Hematopoietic multipotent progenitor cell treated with erythropoietin and hydrocortisone succinate and interleukin-3 and kit ligand, for 4 days (in vitro differentiated cells): Measurements from ENCODE around the gene KCNB1.

Experiments used
- DNase-seq: peaks from one replicate; pipeline ENCODE4 v3.0.0-alpha.2; 2015

KCNB1 gene

DNA sequence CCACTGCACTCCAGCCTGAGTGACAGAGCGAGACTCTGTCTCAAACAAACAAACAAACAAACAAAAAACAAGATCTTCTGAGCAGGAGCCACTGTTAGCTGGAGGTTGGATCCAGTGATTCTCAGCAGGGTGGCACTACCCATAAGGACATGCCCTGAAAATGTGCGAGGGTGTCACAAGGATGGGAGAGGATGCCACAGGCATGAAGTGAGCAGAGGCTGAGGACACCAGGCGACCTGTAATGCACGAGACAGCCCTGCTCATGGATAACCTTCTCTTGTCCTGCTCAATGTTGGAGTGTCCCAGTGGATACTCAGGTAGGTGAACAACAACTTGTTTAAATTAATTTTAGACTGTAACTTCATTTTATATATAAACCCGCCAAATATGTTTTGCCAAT is 76.8 kb downstream of the KCNB1 start:
- no peak for DNase-seq

- no peak for DNase-seq
Measured at GRCh38 chr20:49405062-49405683, 77.3 kb downstream of the KCNB1 start.

- no peak for DNase-seq
Measured at GRCh38 chr20:49404461-49404860, 78.0 kb downstream of the KCNB1 start.

DNA sequence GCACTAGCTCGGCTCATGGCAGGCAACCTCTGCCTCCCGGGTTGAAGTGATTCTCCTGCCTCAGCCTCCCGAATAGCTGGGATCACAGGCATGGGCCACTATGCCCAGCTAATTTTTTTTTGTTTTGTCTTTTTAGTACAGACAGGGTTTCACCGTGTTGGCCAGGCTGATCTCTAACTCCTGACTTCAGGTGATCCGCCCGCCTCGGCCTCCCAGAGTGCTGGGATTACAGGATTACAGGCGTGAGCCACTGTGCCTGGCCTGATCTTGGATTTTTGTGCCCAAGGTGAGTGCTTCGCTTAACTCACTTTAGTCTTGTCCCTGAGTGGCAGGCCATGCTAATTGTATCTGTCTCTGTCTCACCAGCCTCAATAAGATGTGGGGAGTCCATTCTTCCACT is 78.6 kb downstream of the KCNB1 start:
- no peak for DNase-seq

DNA sequence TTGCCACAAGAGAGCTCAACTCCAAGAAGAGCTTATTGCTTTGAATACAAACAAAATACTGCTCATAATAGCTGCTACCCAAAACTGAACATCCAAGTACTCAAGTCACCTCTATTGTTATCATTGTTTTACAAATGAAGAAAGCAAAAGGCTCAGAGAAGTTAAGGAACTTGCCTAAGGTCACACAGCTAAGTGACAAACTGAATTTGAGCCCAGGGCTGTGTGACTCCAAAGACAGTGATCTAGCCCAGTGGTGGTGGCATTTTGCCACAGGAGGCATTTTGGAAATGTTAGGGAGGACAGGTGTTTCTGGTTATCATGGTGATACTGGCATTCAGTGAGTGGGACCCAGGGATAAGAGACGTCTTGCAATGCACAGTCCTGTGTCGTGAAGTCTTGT is 79.5 kb downstream of the KCNB1 start:
- no peak for DNase-seq

- no peak for DNase-seq
Measured at GRCh38 chr20:49400904-49401303, 81.6 kb downstream of the KCNB1 start.

- no peak for DNase-seq
Measured at GRCh38 chr20:49400410-49400809, 82.1 kb downstream of the KCNB1 start.

GRCh38 chr20:49399329-49399728 is 83.1 kb downstream of the KCNB1 start:
- DNase-seq = no peak

DNA sequence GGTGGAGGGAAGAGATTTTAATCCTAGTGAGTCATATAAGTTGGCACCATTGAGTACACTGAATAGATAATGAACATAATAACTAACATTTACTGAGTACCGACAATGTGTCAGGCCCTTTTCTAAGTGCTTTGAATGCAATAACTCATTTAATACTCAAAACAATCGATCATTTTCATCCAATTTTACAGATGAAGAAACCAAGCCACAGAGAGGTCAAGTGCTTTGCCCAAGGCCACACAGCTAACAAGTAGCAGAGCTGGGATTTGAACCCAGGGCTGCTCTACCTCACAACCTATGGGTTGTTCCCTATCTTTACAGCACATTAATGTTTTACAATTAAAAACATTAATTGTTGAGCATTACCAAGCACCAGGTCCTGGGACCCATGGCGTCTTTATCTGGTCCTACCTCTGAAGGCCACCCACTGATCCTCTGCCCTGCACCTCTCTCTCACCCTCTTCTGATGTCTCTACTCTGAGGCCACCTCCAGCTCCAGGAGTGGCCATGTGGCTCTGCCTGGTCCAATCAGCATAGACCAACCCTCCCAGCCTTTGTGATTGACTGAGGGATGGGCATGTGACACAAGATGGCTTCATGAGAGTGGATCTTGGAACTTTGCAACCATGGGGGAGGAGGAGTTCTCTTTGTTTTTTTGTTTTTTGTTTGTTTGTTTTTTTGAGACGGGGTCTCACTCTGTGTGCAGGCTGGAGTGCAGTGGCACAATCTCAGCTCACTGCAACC is 83.9 kb downstream of the KCNB1 start:
- DNase-seq = peak; percentile 9

GRCh38 chr20:49397525-49397924 is 84.9 kb downstream of the KCNB1 start:
- no peak for DNase-seq

- DNase-seq = no peak
Measured at GRCh38 chr20:49396230-49396629, 86.2 kb downstream of the KCNB1 start.

GRCh38 chr20:49395659-49396058 is 86.8 kb downstream of the KCNB1 start:
- no peak for DNase-seq

DNA sequence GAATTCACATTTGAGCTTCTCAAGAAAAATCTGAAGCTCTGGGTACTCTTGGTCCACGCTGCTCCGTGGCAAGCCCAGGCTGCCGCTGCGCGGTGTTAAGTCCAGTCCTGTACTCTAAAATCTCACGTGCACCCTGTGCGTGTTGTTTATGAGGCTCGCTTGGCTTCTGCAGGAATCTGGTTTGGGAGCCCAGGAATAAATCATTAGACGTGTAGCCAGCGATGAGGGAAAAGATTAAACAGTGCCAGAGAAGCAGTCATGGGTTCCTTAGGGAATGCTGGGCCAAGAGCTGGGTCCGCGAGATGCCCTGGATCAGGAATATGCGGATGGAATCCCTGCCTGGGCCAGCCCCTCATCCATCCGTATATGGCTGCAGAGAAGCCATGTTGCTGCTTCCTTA is 87.3 kb downstream of the KCNB1 start:
- DNase-seq = no peak

DNA sequence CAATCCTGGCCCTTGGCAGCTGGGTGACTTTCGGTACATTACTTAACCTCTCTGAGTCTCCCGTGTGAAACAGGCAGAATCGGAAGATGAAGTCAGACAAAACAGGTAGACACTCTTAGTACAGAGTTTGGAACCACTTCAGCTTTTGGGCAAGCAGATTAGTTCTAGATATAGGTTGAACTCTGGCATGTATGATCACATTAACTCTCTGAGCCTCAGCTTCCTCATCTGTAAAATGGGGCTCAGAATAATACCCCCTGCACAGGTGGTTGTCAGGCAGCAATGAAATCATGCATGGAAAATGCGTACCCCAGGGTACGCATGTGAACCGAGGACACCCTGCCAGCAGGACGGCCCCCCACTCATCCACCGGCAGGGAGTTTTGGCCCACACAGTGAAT is 87.7 kb downstream of the KCNB1 start:
- DNase-seq = no peak

DNA sequence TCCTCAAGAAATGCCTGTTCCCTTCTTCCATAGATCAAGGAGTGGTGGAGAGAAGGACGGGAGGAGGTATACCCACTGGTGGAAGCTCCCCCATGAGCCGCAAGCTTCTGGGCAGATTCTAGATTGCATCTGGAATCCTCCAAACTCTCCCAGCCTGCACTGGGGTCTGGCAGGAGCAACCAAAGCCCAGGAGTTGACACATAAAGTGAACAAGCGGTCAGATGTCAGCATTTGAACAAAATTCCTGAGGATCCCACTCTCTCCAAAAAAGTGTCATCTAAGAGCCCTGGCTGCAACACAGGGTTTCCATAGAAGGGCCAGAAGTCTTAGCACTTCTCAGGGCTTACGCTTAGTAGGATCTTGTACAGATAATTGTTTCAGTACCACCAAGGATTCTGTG is 88.2 kb downstream of the KCNB1 start:
- DNase-seq = no peak

DNA sequence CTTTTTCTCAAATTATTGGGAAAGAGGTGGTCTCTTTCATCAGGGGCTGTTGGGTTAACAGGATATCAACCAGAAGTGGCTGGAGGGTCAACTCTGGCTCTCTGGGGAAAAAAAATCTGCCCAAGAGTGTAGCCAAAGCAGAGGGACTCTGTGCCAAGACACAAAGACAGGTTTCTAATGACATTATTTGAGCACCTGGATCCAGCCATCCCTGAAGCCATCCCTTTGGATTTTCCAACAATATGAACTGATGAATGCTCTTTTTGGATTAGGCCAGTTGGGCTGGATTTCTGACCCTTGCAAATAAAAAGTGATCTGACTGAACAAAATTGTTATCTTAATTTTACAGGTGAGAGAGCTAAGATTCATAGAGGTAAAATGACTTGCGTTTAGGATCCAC is 88.7 kb downstream of the KCNB1 start:
- DNase-seq = no peak

DNA sequence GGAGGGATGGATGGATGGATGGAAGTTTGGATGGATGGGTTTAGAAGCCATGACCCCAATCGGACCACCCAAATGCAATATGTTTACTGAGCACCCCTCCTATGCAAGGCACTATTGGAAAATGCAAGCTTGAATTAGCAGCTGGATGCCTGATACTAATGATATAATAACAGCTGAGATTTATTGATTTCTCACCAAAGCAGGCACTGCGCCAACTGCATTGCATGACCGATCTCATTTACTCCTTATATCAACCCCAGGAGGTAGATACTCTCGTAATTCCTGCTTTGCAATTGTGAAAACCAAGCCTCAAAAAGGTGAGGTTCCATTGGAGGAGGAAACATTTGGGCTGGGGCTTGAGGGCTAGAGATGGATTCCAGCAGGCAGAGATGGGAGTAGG is 89.7 kb downstream of the KCNB1 start:
- DNase-seq = no peak

DNA sequence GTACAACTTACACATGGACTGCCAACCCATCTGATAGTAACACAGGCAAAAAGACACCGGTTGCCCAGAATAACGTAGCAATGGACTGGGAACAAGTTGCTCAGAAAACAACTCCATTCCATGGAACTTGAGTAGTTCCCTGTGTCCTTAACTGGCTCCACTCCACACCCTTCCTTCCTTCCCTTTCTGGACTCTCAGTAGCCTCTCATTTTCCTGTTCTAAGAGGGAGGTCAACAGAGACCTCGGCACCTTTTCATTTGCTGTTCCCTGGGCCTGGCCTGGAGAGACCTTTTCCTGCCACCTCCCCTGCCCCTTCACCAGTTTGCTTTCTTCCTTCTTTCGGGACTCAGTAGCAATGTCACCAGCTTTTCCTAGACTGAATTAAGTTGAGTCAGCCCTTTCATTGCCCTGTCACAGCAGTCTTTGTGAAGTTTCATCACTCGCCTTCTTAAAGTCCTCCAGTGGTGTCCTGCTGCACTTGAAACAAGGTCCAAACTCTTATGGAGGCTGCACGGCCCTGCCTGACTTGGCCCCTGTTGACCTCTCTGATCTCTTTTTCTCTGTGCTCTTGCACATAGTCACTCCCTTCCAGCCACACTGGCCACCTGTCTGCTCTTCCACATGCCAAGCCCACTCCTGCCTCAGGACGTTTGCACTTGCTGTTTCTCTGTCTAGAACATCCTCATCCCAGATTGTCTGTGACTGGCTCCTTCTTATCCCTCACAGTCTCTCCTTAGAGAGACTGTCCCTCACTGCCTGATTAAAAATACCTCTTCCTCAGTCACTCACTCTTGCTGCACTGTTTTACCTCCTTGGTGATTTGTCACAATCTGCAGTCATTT is 90.8 kb downstream of the KCNB1 start:
- no peak for DNase-seq

- no peak for DNase-seq
Measured at GRCh38 chr20:49389854-49390253, 92.6 kb downstream of the KCNB1 start.

DNA sequence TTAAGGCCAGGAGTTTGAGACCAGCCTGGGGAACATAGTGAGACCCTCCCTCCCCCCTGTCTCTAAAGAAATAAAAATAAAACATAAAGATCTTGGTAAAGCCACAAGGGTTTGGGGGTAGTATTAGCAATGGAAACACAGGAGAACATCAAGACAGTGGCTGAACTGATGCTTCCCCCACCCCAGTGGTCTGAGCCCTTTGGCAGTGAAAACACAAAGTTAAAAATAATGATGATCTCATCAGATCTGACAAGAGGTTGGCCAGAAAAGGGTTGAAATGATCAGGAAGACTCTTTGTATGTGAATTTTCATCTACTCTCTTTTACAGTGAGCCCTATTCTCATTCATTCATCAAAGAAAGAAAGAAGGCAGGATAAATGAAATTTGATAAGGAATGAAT is 93.7 kb downstream of the KCNB1 start:
- DNase-seq = no peak

DNA sequence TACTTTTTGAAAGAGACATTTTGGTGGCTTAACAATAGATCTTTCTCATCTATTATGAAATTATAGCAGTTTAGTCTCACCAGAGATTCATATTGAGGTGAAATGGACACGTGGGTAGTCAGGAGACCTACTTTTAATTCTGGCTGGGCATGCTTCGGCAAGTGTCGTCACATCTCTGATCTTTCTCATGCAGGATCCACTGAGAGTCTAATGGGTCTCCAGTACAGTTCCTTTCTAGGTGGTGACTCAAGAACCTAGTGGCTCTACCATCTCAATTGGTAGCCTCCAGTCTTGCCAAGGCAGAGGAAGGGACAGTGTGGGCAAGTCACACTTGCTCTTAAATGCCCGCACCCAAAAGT is 94.9 kb downstream of the KCNB1 start:
- no peak for DNase-seq

- DNase-seq = no peak
Measured at GRCh38 chr20:49386848-49387580, 95.5 kb downstream of the KCNB1 start.

GRCh38 chr20:49385465-49385864 is 97.0 kb downstream of the KCNB1 start:
- DNase-seq = peak; percentile 60
